ENCODE results near the gene CCDC134. TPM values are rescaled to one million over a fixed set of nuclear protein-coding genes. Genes with fewer than 3 reads are reported as not detected.

Gene CCDC134
- polyA plus RNA-seq, 1 donor (not counting 4 experiments of a cell fraction or from before 2014, with no cell fraction given), result 4.1 TPM

DNA sequence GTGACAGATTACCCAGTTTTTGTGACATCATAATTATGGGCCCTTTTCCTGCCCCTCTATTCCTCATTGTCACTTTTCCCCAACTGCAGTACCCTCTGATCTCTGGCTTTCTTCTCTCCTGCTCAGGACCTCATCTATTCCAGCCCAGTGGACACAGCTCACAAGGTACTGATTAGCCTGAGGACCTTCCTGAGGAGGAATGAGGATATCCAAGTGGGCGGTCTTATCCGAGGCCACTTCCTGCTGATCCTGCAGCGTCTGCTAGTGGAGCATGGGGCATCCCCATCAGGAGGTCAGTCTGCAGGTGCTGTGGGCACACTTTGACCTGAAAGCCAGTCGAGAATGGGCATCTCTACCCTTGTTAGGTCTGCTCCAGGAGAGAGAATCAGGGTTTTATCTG, 24.5 kb upstream of the CCDC134 start:
- H3K27ac ChIP-seq (ENCODE audit: control insufficient read depth, insufficient read depth, low read length), result no peak overlapping the region
- DNase-seq (ENCODE audit: low read depth, low spot score), result no peak
- TF ChIP-seq EZH2 (IDR thresholded peaks at IDR 0.05; ENCODE audit: low read length), result no peak
- TF ChIP-seq, protein P1, sequence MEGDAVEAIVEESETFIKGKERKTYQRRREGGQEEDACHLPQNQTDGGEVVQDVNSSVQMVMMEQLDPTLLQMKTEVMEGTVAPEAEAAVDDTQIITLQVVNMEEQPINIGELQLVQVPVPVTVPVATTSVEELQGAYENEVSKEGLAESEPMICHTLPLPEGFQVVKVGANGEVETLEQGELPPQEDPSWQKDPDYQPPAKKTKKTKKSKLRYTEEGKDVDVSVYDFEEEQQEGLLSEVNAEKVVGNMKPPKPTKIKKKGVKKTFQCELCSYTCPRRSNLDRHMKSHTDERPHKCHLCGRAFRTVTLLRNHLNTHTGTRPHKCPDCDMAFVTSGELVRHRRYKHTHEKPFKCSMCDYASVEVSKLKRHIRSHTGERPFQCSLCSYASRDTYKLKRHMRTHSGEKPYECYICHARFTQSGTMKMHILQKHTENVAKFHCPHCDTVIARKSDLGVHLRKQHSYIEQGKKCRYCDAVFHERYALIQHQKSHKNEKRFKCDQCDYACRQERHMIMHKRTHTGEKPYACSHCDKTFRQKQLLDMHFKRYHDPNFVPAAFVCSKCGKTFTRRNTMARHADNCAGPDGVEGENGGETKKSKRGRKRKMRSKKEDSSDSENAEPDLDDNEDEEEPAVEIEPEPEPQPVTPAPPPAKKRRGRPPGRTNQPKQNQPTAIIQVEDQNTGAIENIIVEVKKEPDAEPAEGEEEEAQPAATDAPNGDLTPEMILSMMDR (optimal IDR thresholded peaks at IDR 0.05 in 1 of 3, IDR thresholded peaks at IDR 0.05 in 1 of 3, conservative IDR thresholded peaks at IDR 0.05 in 1 of 3; ENCODE audit: extremely low read depth in 1 of 3, insufficient read depth in 2 of 3, low read length in 3 of 3), result no peak
- H2AFZ ChIP-seq (ENCODE audit: control insufficient read depth, low read length), result no peak overlapping the region
- no peaks in the 10 kb centered on the region for H3K9me3 ChIP-seq (ENCODE audit: control insufficient read depth, low read depth, low read length)
- no peaks in the 10 kb centered on the region for H3K27me3 ChIP-seq (ENCODE audit: control insufficient read depth, extremely low read depth, insufficient read depth, low read length)
- no peak for FAIRE-seq
- no peak overlapping the region for H3K9ac ChIP-seq (ENCODE audit: control insufficient read depth, extremely low read depth, insufficient read depth, low read length)
- no peaks in the 10 kb centered on the region for H3K36me3 ChIP-seq (ENCODE audit: control insufficient read depth in 2 of 2, extremely low read depth in 1 of 2, insufficient read depth in 2 of 2, low read length in 2 of 2)
- no peaks in the 10 kb centered on the region for H3K79me2 ChIP-seq (ENCODE audit: control insufficient read depth, insufficient read depth, low read length)
- dilution Hi-C loops (cut with MboI; ENCODE audit: extremely low pct_ligation_motif_present, low sequenced_read_pairs), result no loop called here
- H4K20me1 ChIP-seq (ENCODE audit: control insufficient read depth, extremely low read depth, insufficient read depth, low read length), result no peaks in the 10 kb centered on the region
- no peak overlapping the region for H3K4me3 ChIP-seq (ENCODE audit: control insufficient read depth in 2 of 3, extremely low read depth in 1 of 3, insufficient read depth in 2 of 3, low read depth in 1 of 3, low read length in 3 of 3)
- H3K4me2 ChIP-seq (ENCODE audit: control insufficient read depth, extremely low read depth, insufficient read depth, low read depth, low read length), result no peak overlapping the region
- H3K9me1 ChIP-seq (ENCODE audit: control insufficient read depth, extremely low read depth, insufficient read depth, low read length), result no peaks in the 10 kb centered on the region
- H3K4me1 ChIP-seq (ENCODE audit: control insufficient read depth, extremely low read depth, insufficient read depth, low read length), result peaks cover 21% of the 10 kb centered on the region

DNA sequence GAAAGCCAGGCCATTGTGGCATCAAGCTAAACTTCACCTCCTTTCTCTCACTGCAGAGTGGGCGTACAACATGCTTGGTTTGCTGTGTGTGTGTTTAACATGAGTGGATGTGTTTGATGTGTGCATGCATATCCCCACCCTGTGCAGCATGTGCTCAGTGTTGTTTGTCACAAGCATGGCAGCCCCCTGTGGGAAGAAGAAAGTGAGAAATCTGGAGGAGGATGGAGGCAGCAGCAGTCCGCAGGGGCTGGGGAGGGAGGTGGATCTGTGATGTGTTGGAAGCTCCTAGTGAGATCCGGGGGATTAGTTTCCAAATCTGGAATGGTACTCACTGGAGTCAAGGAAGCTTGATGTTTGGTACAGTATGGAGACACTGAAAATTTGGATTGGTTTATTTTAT, 24.1 kb upstream of the CCDC134 start:
- H3K4me3 ChIP-seq (ENCODE audit: control insufficient read depth in 2 of 3, extremely low read depth in 1 of 3, insufficient read depth in 2 of 3, low read depth in 1 of 3, low read length in 3 of 3), result no peak overlapping the region
- H3K36me3 ChIP-seq (ENCODE audit: control insufficient read depth in 2 of 2, extremely low read depth in 1 of 2, insufficient read depth in 2 of 2, low read length in 2 of 2), result no peaks in the 10 kb centered on the region
- FAIRE-seq (no peak), DNase-seq (ENCODE audit: low read depth, low spot score) (no peak)
- no peaks in the 10 kb centered on the region for H4K20me1 ChIP-seq (ENCODE audit: control insufficient read depth, extremely low read depth, insufficient read depth, low read length)
- no peak for TF ChIP-seq EZH2 (IDR thresholded peaks at IDR 0.05; ENCODE audit: low read length)
- TF ChIP-seq, protein P1 (optimal IDR thresholded peaks at IDR 0.05 in 1 of 3, IDR thresholded peaks at IDR 0.05 in 1 of 3, conservative IDR thresholded peaks at IDR 0.05 in 1 of 3; ENCODE audit: extremely low read depth in 1 of 3, insufficient read depth in 2 of 3, low read length in 3 of 3), result no peak
- no peak overlapping the region for H3K9ac ChIP-seq (ENCODE audit: control insufficient read depth, extremely low read depth, insufficient read depth, low read length)
- H3K9me3 ChIP-seq (ENCODE audit: control insufficient read depth, low read depth, low read length), result no peaks in the 10 kb centered on the region
- H3K79me2 ChIP-seq (ENCODE audit: control insufficient read depth, insufficient read depth, low read length), result no peaks in the 10 kb centered on the region
- H3K4me1 ChIP-seq (ENCODE audit: control insufficient read depth, extremely low read depth, insufficient read depth, low read length), result peaks cover 21% of the 10 kb centered on the region
- H3K4me2 ChIP-seq (ENCODE audit: control insufficient read depth, extremely low read depth, insufficient read depth, low read depth, low read length), result no peak overlapping the region
- no peaks in the 10 kb centered on the region for H3K9me1 ChIP-seq (ENCODE audit: control insufficient read depth, extremely low read depth, insufficient read depth, low read length)
- H3K27ac ChIP-seq (ENCODE audit: control insufficient read depth, insufficient read depth, low read length), result no peak overlapping the region
- dilution Hi-C loops (cut with MboI; ENCODE audit: extremely low pct_ligation_motif_present, low sequenced_read_pairs), result no loop called here
- H3K27me3 ChIP-seq (ENCODE audit: control insufficient read depth, extremely low read depth, insufficient read depth, low read length), result no peaks in the 10 kb centered on the region
- no peak overlapping the region for H2AFZ ChIP-seq (ENCODE audit: control insufficient read depth, low read length)

Data from keratinocyte (primary cell).